Measurements from ENCODE around the gene HMCN2. TPM values are rescaled to one million over a fixed set of nuclear protein-coding genes. Genes with fewer than 3 reads are reported as not detected.
"Not testable (repeated sequence)": the region's sequence is repeated elsewhere in the genome, so short reads cannot be mapped to it uniquely, and the experiment has no call there.

The HMCN2 gene
- total RNA-seq, 5 donors from 2014 or later (not counting 1 experiment from before 2014, with no cell fraction given), result 0.03 TPM; not detected in 4

DNA sequence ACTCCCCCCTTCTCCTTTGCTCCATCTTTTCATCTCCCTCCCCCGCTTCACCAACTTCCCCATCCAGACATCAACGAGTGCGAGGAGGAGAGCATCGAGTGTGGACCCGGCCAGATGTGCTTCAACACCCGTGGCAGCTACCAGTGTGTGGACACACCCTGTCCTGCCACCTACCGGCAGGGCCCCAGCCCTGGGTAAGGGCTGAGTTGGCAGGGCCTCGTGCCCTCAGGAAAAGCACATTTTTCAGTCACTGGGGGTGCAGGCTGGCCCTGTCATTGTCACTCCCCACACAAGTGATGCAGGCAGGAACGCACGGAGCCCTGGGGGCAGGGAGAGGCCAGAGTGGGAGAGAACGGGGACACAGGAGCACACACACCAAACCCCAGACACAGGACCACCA is 166.8 kb downstream of the HMCN2 start:
- H3K9me3 Mint-ChIP-seq, result no peaks in the 10 kb centered on the region
- Histone ChIP-seq H3K4me1 (ENCODE audit: control insufficient read depth in 1 of 2, extremely low read depth in 1 of 2, insufficient read depth in 2 of 2, low read length in 2 of 2) (peaks cover 0 to 12% of the 10 kb centered on the region in 2 experiments), H3K9me3 (no peaks in the 10 kb centered on the region), H3K27ac (ENCODE audit: low read length) (no peak overlapping the region), H3K36me3 (ENCODE audit: control insufficient read depth in 2 of 2, extremely low read depth in 1 of 2, insufficient read depth in 1 of 2, low read length in 1 of 2) (no peaks in the 10 kb centered on the region), H3K27me3 (replicated peaks in 1 of 2; ENCODE audit: control insufficient read depth in 2 of 2, extremely low read depth in 1 of 2, insufficient read depth in 2 of 2, low read length in 1 of 2) (peaks cover 6 to 82% of the 10 kb centered on the region in 2 experiments), H3K4me3 (ENCODE audit: control insufficient read depth in 1 of 2, extremely low read depth in 1 of 2, low read length in 1 of 2) (no peak overlapping the region)
- POLR2A ChIA-PET, result no interaction called here
- 41% methylated on average over 11 of the region's 11 CpGs for WGBS (ENCODE audit: insufficient coverage)
- H3K4me1 Mint-ChIP-seq, result peaks cover 0 to 7% (median 3%) of the 10 kb centered on the region in 3 donors
- CTCF ChIA-PET, result no interaction called here
- no peak overlapping the region for H3K27ac Mint-ChIP-seq
- H3K4me3 Mint-ChIP-seq, result no peak overlapping the region
- peaks cover 12 to 61% of the 10 kb centered on the region in 2 donors for H3K27me3 Mint-ChIP-seq
- H3K36me3 Mint-ChIP-seq, result no peaks in the 10 kb centered on the region
- no peak for ATAC-seq (replicated peaks in 1 of 4)
- DNase-seq, result no peak

DNA sequence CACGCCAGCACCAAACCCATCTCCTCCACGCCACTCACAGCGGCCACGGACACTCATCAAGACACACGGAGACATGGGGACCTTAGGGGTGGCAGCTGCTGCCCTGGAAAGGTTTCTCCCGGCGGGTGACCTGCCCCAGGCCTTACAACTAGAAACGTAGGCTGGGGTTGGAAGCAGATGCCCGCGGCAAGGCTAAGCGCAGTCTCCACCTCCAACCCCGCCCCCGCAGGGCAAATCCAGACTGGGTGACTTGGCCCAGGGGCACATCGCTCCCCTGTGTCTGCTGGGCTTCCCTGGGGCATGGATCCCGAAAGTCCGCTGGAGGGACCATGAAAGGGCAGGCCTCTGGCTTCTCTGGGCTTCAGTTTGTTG is 167.2 kb downstream of the HMCN2 start:
- peaks cover 0 to 7% (median 3%) of the 10 kb centered on the region in 3 donors for H3K4me1 Mint-ChIP-seq

DNA sequence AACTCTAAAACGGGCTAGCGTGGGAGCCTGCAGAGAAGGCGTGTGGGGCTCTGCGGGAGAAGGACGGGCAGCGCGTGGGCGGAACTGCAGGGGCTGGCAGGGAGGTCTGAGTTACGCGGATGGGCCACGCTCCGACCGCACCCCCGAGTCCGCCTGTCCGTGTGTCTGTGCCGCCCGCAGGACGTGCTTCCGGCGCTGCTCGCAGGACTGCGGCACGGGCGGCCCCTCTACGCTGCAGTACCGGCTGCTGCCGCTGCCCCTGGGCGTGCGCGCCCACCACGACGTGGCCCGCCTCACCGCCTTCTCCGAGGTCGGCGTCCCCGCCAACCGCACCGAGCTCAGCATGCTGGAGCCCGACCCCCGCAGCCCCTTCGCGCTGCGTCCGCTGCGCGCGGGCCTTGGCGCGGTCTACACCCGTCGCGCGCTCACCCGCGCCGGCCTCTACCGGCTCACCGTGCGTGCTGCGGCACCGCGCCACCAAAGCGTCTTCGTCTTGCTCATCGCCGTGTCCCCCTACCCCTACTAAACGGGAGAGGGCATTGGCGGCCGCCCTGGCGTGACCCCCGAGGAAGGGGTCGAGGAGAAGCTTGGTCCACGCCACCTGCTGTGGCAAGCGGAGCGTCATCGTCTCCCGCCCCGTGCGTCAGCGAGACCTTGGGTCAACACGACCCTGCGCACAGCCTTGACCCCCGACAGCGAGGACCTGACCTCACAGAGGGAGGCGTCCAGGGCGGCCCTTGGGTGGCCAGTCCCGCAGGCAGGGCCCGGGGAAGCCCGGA is 167.8 kb downstream of the HMCN2 start:
- POLR2A ChIA-PET, result no interaction called here
- peak overlapping the region in 1 of 3 donors; percentile 39 for H3K4me3 Mint-ChIP-seq
- no peaks in the 10 kb centered on the region for H3K36me3 Mint-ChIP-seq
- H3K9me3 Mint-ChIP-seq, result no peaks in the 10 kb centered on the region
- H3K27ac ChIP-seq (ENCODE audit: low read length), result no peak overlapping the region
- H3K27me3 Mint-ChIP-seq, result peaks cover 12 to 68% of the 10 kb centered on the region in 2 donors
- peak; percentile 77 to 81 (median 80) for ATAC-seq (replicated peaks in 1 of 4)
- CTCF ChIA-PET, result no interaction called here
- 9% methylated on average over 89 of the region's 92 CpGs for WGBS (ENCODE audit: insufficient coverage)
- peak overlapping the region in 1 of 2 donors; percentile 27 for H3K4me3 ChIP-seq (ENCODE audit: control insufficient read depth in 1 of 2, extremely low read depth in 1 of 2, low read length in 1 of 2)
- peaks cover 6 to 80% of the 10 kb centered on the region in 2 experiments for H3K27me3 ChIP-seq (replicated peaks in 1 of 2; ENCODE audit: control insufficient read depth in 2 of 2, extremely low read depth in 1 of 2, insufficient read depth in 2 of 2, low read length in 1 of 2)
- H3K9me3 ChIP-seq, result no peaks in the 10 kb centered on the region
- peak in 14 of 35 experiments; percentile 3 to 42 (median 20) for DNase-seq
- H3K27ac Mint-ChIP-seq, result no peak overlapping the region
- H3K4me1 Mint-ChIP-seq, result peaks cover 0 to 7% (median 3%) of the 10 kb centered on the region in 3 donors
- H3K4me1 ChIP-seq (ENCODE audit: control insufficient read depth in 1 of 2, extremely low read depth in 1 of 2, insufficient read depth in 2 of 2, low read length in 2 of 2), result peaks cover 0 to 12% of the 10 kb centered on the region in 2 experiments
- H3K36me3 ChIP-seq (ENCODE audit: control insufficient read depth in 2 of 2, extremely low read depth in 1 of 2, insufficient read depth in 1 of 2, low read length in 1 of 2), result no peaks in the 10 kb centered on the region

More for the DNA sequence above, 167.2 kb downstream of the HMCN2 start:
- POLR2A ChIA-PET, result no interaction called here
- no peak overlapping the region for H3K27ac Mint-ChIP-seq
- Histone ChIP-seq H3K36me3 (ENCODE audit: control insufficient read depth in 2 of 2, extremely low read depth in 1 of 2, insufficient read depth in 1 of 2, low read length in 1 of 2) (no peaks in the 10 kb centered on the region), H3K9me3 (no peaks in the 10 kb centered on the region), H3K27me3 (replicated peaks in 1 of 2; ENCODE audit: control insufficient read depth in 2 of 2, extremely low read depth in 1 of 2, insufficient read depth in 2 of 2, low read length in 1 of 2) (peaks cover 6 to 80% of the 10 kb centered on the region in 2 experiments), H3K4me3 (ENCODE audit: control insufficient read depth in 1 of 2, extremely low read depth in 1 of 2, low read length in 1 of 2) (no peak overlapping the region), H3K27ac (ENCODE audit: low read length) (no peak overlapping the region), H3K4me1 (ENCODE audit: control insufficient read depth in 1 of 2, extremely low read depth in 1 of 2, insufficient read depth in 2 of 2, low read length in 2 of 2) (peaks cover 0 to 12% of the 10 kb centered on the region in 2 experiments)
- DNase-seq (no peak), ATAC-seq (replicated peaks in 1 of 4) (no peak)
- H3K27me3 Mint-ChIP-seq, result peaks cover 12 to 65% of the 10 kb centered on the region in 2 donors
- WGBS (ENCODE audit: insufficient coverage), result 57% methylated on average over 12 of the region's 16 CpGs
- no peak overlapping the region for H3K4me3 Mint-ChIP-seq
- H3K36me3 Mint-ChIP-seq, result no peaks in the 10 kb centered on the region
- no peaks in the 10 kb centered on the region for H3K9me3 Mint-ChIP-seq
- CTCF ChIA-PET, result no interaction called here

DNA sequence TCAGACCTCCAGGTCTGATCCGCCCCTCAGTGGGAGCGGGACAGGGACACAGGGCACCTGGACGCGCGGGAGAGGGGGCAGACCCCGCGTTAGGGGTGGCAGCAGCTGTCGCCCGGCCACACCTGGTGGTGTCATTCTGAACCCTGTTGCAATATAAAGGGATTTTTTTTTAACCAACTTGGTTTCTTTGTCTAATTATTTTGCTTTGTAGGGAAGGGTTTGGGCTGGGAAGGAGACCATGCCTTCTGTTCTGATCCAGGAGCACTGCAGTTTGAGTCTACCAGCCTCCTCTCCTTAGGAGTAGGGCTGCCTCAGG is 168.3 kb downstream of the HMCN2 start:
- no peak overlapping the region for H3K27ac ChIP-seq (ENCODE audit: low read length)
- H3K36me3 ChIP-seq (ENCODE audit: control insufficient read depth in 2 of 2, extremely low read depth in 1 of 2, insufficient read depth in 1 of 2, low read length in 1 of 2), result no peaks in the 10 kb centered on the region
- H3K9me3 Mint-ChIP-seq, result no peaks in the 10 kb centered on the region
- DNase-seq, result no peak
- H3K27me3 ChIP-seq (replicated peaks in 1 of 2; ENCODE audit: control insufficient read depth in 2 of 2, extremely low read depth in 1 of 2, insufficient read depth in 2 of 2, low read length in 1 of 2), result peaks cover 6 to 80% of the 10 kb centered on the region in 2 experiments
- no peaks in the 10 kb centered on the region for H3K9me3 ChIP-seq
- ATAC-seq (replicated peaks in 1 of 4), result no peak
- H3K27me3 Mint-ChIP-seq, result peaks cover 12 to 73% of the 10 kb centered on the region in 2 donors
- 49% methylated on average over 9 of the region's 9 CpGs for WGBS (ENCODE audit: insufficient coverage)
- peak overlapping the region in 1 of 3 donors; percentile 39 for H3K4me3 Mint-ChIP-seq
- CTCF ChIA-PET, result no interaction called here
- POLR2A ChIA-PET, result no interaction called here
- H3K4me1 Mint-ChIP-seq, result peaks cover 0 to 7% (median 3%) of the 10 kb centered on the region in 3 donors
- H3K4me3 ChIP-seq (ENCODE audit: control insufficient read depth in 1 of 2, extremely low read depth in 1 of 2, low read length in 1 of 2), result no peak overlapping the region
- no peaks in the 10 kb centered on the region for H3K36me3 Mint-ChIP-seq
- peaks cover 0 to 12% of the 10 kb centered on the region in 2 experiments for H3K4me1 ChIP-seq (ENCODE audit: control insufficient read depth in 1 of 2, extremely low read depth in 1 of 2, insufficient read depth in 2 of 2, low read length in 2 of 2)
- H3K27ac Mint-ChIP-seq, result no peak overlapping the region

DNA sequence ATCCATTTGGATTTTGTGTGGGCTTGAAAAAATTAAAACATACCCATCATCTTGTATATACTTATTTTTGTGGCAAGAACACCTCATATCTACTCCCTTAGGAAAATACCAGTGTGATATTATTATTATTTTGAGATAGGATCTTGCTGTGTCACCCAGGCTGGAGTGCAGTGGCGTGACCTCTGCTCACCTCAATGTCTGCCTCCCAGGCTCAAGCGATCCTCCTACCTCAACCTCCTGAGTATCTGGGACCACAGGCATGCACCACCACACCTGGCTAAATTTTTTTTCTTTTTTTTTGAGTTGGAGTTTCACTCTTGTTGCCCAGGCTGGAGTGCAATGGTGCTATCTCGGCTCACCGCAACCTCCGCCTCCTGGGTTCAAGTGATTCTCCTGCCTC is 169.1 kb downstream of the HMCN2 start:
- WGBS (ENCODE audit: insufficient coverage), result no CpG with 5 or more reads among the region's 5 CpGs
- H3K27ac Mint-ChIP-seq; H3K4me1 Mint-ChIP-seq; DNase-seq; H3K36me3 ChIP-seq (ENCODE audit: control insufficient read depth in 2 of 2, extremely low read depth in 1 of 2, insufficient read depth in 1 of 2, low read length in 1 of 2); H3K36me3 Mint-ChIP-seq; H3K4me3 ChIP-seq (ENCODE audit: control insufficient read depth in 1 of 2, extremely low read depth in 1 of 2, low read length in 1 of 2); H3K9me3 ChIP-seq; H3K4me3 Mint-ChIP-seq; H3K27ac ChIP-seq (ENCODE audit: low read length); CTCF ChIA-PET; ATAC-seq (replicated peaks in 1 of 4); POLR2A ChIA-PET; H3K9me3 Mint-ChIP-seq: not testable (repeated sequence)
- H3K27me3 ChIP-seq (replicated peaks in 1 of 2; ENCODE audit: control insufficient read depth in 2 of 2, extremely low read depth in 1 of 2, insufficient read depth in 2 of 2, low read length in 1 of 2), result peaks cover 6 to 81% of the 10 kb centered on the region in 2 experiments
- peaks cover 0 to 12% of the 10 kb centered on the region in 2 experiments for H3K4me1 ChIP-seq (ENCODE audit: control insufficient read depth in 1 of 2, extremely low read depth in 1 of 2, insufficient read depth in 2 of 2, low read length in 2 of 2)
- H3K27me3 Mint-ChIP-seq, result peaks cover 17 to 75% of the 10 kb centered on the region in 2 donors

DNA sequence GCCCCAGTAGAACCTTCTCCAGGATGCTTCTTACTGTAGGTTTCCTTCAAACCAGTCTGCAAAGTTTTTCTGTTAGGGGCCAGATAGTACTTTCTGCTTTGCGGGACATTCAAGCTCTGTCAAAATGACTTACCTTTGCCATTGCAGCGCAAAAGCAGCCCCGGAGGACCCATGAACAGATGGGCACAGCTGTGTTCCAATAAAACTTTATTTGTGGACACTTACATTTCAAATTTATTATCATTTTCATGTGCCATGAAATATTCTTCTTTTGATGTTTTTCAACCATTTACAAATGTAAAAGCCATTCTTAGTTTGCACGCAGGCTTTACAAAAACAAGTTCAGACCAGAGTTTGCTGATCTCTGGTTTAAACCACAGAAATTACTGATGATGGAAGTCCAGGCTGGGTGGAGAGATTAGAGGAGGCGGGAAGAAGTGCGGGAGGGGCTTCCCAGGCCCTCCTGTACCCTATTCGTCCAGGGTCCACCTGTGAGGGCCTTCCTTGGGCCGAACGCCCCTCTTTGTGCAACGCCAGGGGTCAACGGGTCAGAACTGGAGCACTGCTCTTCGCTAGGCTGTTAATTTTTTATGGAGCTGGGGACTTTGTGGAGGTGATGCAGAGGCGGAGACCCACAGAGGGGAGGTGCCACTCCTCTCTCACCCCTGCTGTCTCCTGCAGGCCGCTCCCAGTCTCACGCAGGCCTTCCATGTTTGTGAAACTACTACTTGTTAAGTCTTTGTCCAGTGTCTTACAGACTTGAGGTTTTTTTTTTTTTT is 171.6 kb downstream of the HMCN2 start:
- ChIA-PET POLR2A (no interaction called here), CTCF (interaction anchor here in 1 of 2 donors (0.7 kb wide), 1 partner anchor 1953 kb away, joined by 8 read pairs; no protein-coding TSS in a partner anchor)
- Mint-ChIP-seq H3K36me3 (peaks cover 4% of the 10 kb centered on the region), H3K4me1 (peaks cover 0 to 7% (median 3%) of the 10 kb centered on the region in 3 donors), H3K27ac (no peak overlapping the region), H3K9me3 (peaks cover 0 to 11% (median 6%) of the 10 kb centered on the region in 3 donors), H3K27me3 (peaks cover 23 to 67% of the 10 kb centered on the region in 2 donors), H3K4me3 (no peak overlapping the region)
- ATAC-seq (replicated peaks in 1 of 4) (no peak), DNase-seq (no peak)
- no peak overlapping the region for H3K4me3 ChIP-seq (ENCODE audit: control insufficient read depth in 1 of 2, extremely low read depth in 1 of 2, low read length in 1 of 2)
- H3K27me3 ChIP-seq (replicated peaks in 1 of 2; ENCODE audit: control insufficient read depth in 2 of 2, extremely low read depth in 1 of 2, insufficient read depth in 2 of 2, low read length in 1 of 2), result peaks cover 6 to 62% of the 10 kb centered on the region in 2 experiments
- no peaks in the 10 kb centered on the region for H3K9me3 ChIP-seq
- no peak overlapping the region for H3K27ac ChIP-seq (ENCODE audit: low read length)
- H3K4me1 ChIP-seq (ENCODE audit: control insufficient read depth in 1 of 2, extremely low read depth in 1 of 2, insufficient read depth in 2 of 2, low read length in 2 of 2), result peaks cover 0 to 12% of the 10 kb centered on the region in 2 experiments
- no peaks in the 10 kb centered on the region for H3K36me3 ChIP-seq (ENCODE audit: control insufficient read depth in 2 of 2, extremely low read depth in 1 of 2, insufficient read depth in 1 of 2, low read length in 1 of 2)
- WGBS (ENCODE audit: insufficient coverage), result 83% methylated on average over 3 of the region's 15 CpGs

Data from T-cell (primary cell).